GM12878 (cell line): ENCODE results near the gene UNK. TPM values are rescaled to one million over a fixed set of nuclear protein-coding genes. Genes with fewer than 3 reads are reported as not detected.

Experiments
- BCL11A ChIP-seq: IDR thresholded peaks from 2 replicates; pipeline ENCODE4 v1.6.1; 2011; ENCODE audit warnings: low read depth, low read length
- CBFB ChIP-seq: IDR thresholded peaks from 2 replicates; pipeline ENCODE4 v1.6.1; 2016; ENCODE audit warnings: antibody characterized with exemption, low read depth
- CREM ChIP-seq: IDR thresholded peaks from 2 replicates; pipeline ENCODE4 v1.6.1; 2014; ENCODE audit warnings: antibody characterized with exemption, low read depth
- ETV6 ChIP-seq, 2 experiments: fragments of 450-650 bp in 1 of 2; IDR thresholded peaks in 1 of 2; conservative IDR thresholded peaks in 1 of 2; 2 replicates each; pipeline ENCODE4 v1.6.1; 2014; ENCODE audit warnings: antibody characterized with exemption in 1 of 2, borderline replicate concordance in 1 of 2, low read depth in 1 of 2, mild to moderate bottlenecking in 1 of 2, moderate library complexity in 1 of 2
- HDAC6 ChIP-seq: fragments of 200-600 bp; sonication (generic); IDR thresholded peaks from one replicate; pipeline ENCODE4 v1.8.0; 2017; ENCODE audit warnings: antibody characterized with exemption; ENCODE audit not compliant: unreplicated experiment
- IKZF1 ChIP-seq: fragments of 450-650 bp; conservative IDR thresholded peaks from 2 replicates; pipeline ENCODE4 v1.6.1; 2017; ENCODE audit warnings: antibody characterized with exemption, mild to moderate bottlenecking
- IRF4 ChIP-seq: IDR thresholded peaks from 2 replicates; pipeline ENCODE4 v1.6.1; 2011; ENCODE audit warnings: low read depth, low read length
- PKNOX1 ChIP-seq: fragments of 450-650 bp; IDR thresholded peaks from 2 replicates; pipeline ENCODE4 v1.6.1; 2016; ENCODE audit warnings: mild to moderate bottlenecking
- POLR2AphosphoS2 ChIP-seq: IDR thresholded peaks from 2 replicates; pipeline ENCODE4 v1.6.1; 2011; ENCODE audit warnings: low read depth, mild to moderate bottlenecking, low read length, improper control_type of control experiment, moderate library complexity
- RBBP5 ChIP-seq: fragments of 200-600 bp; sonication (generic); conservative IDR thresholded peaks from 2 replicates; pipeline ENCODE4 v1.6.1; 2016
- REST ChIP-seq: IDR thresholded peaks from 2 replicates; pipeline ENCODE4 v1.6.1; 2012; ENCODE audit warnings: mild to moderate bottlenecking, low read depth, low read length
- RUNX3 ChIP-seq: IDR thresholded peaks from 2 replicates; pipeline ENCODE4 v1.6.1; 2012; ENCODE audit warnings: low read length, inconsistent platforms
- SMAD1 ChIP-seq: fragments of 450-650 bp; IDR thresholded peaks from 2 replicates; pipeline ENCODE4 v1.6.1; 2018; ENCODE audit warnings: mild to moderate bottlenecking, low read depth; ENCODE audit not compliant: partially characterized antibody
- SPI1 ChIP-seq: IDR thresholded peaks from 2 replicates; pipeline ENCODE4 v1.6.1; 2011; ENCODE audit warnings: low read depth, mild to moderate bottlenecking, low read length, moderate library complexity, borderline replicate concordance; ENCODE audit not compliant: insufficient read depth
- TCF12 ChIP-seq: IDR thresholded peaks from 2 replicates; pipeline ENCODE4 v1.6.1; 2011; ENCODE audit warnings: low read depth, mild to moderate bottlenecking, low read length
- polyA plus RNA-seq, 11 experiments: library from polyadenylated mRNA; depleted of rRNA in 4 of 11; unstranded in 6 of 11; stranded (reverse) in 5 of 11; fragments of >200 nt; fragmentation: Nextera tagmentation in 4 of 11; fragmentation: Illumina TruSeq in 1 of 11; extraction: Ambion mirVana in 4 of 11; extraction: Trizol in 1 of 11; gene quantifications; 1 replicate in 1 of 11; 2 replicates in 10 of 11; pipeline versions ENCODE4 v1.2.1 to v1.2.3, GENCODE V29; 2011 to 2016; ENCODE audit warnings: inconsistent platforms in 2 of 11, missing spikeins in 2 of 11, low read depth in 1 of 11
- total RNA-seq, 4 experiments: library from RNA; depleted of rRNA in 3 of 4; stranded (reverse); fragments of >200 nt in 3 of 4; fragmentation: Illumina TruSeq in 1 of 4; extraction: Trizol in 1 of 4; gene quantifications; 2 replicates each; pipeline versions ENCODE4 v1.2.1 to v1.2.3, GENCODE V29; 2013 to 2021
- TF ChIP-seq, protein P1 (sequence below): fragments of 450-650 bp; IDR thresholded peaks from 2 replicates; pipeline ENCODE4 v1.6.1; 2017; ENCODE audit warnings: borderline replicate concordance
- TF ChIP-seq, protein P2 (sequence below): IDR thresholded peaks from 2 replicates; pipeline ENCODE4 v1.6.1; 2011; ENCODE audit warnings: low read depth, low read length, improper control_type of control experiment, borderline replicate concordance
- TF ChIP-seq, protein P3 (sequence below): IDR thresholded peaks from 2 replicates; pipeline ENCODE4 v1.6.1; 2011; ENCODE audit warnings: mild to moderate bottlenecking, low read depth, low read length, moderate library complexity; ENCODE audit not compliant: insufficient replicate concordance
- TF ChIP-seq, protein P4 (sequence below): fragments of 450-650 bp; formaldehyde crosslinking; IDR thresholded peaks from 2 replicates; pipeline ENCODE4 v1.5.0; 2022; ENCODE audit warnings: mild to moderate bottlenecking, missing genetic modification characterization

UNK gene
- total and polyA plus RNA-seq, 10 of the 15 experiments (the other 5 are each of a cell fraction or from before 2014, with no cell fraction given): 8.9 to 34.5 (median 27.3) TPM

- TF ChIP-seq SPI1 (peak; percentile 41; the same call in 1 of the 2 replicates), CREM (peak; percentile 52), RBBP5 (no peak), PKNOX1 (peak; percentile 54; the same call in 1 of the 2 replicates), CBFB (peak; percentile 58; the same call in 1 of the 2 replicates), HDAC6 (no peak), BCL11A (0 out of 2 replicates have a peak, but pooled peaks have one; percentile 44), SMAD1 (no peak), REST (no peak), RUNX3 (peak; percentile 95), TCF12 (peak; percentile 93), IKZF1 (peak; percentile 70; the same call in 1 of the 2 replicates), POLR2AphosphoS2 (no peak), ETV6 (conservative IDR thresholded peaks at IDR 0.05 in 1 of 2, IDR thresholded peaks at IDR 0.05 in 1 of 2; ENCODE audit: borderline replicate concordance in 1 of 2, low read depth in 1 of 2) (peak in 1 of 2 experiments; percentile 66; a peak in 1 of 4 replicates), IRF4 (peak; percentile 69)
- TF ChIP-seq, protein P1, sequence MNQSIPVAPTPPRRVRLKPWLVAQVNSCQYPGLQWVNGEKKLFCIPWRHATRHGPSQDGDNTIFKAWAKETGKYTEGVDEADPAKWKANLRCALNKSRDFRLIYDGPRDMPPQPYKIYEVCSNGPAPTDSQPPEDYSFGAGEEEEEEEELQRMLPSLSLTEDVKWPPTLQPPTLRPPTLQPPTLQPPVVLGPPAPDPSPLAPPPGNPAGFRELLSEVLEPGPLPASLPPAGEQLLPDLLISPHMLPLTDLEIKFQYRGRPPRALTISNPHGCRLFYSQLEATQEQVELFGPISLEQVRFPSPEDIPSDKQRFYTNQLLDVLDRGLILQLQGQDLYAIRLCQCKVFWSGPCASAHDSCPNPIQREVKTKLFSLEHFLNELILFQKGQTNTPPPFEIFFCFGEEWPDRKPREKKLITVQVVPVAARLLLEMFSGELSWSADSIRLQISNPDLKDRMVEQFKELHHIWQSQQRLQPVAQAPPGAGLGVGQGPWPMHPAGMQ: no peak
- TF ChIP-seq, protein P2, sequence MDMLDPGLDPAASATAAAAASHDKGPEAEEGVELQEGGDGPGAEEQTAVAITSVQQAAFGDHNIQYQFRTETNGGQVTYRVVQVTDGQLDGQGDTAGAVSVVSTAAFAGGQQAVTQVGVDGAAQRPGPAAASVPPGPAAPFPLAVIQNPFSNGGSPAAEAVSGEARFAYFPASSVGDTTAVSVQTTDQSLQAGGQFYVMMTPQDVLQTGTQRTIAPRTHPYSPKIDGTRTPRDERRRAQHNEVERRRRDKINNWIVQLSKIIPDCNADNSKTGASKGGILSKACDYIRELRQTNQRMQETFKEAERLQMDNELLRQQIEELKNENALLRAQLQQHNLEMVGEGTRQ: no peak
- TF ChIP-seq, protein P3, sequence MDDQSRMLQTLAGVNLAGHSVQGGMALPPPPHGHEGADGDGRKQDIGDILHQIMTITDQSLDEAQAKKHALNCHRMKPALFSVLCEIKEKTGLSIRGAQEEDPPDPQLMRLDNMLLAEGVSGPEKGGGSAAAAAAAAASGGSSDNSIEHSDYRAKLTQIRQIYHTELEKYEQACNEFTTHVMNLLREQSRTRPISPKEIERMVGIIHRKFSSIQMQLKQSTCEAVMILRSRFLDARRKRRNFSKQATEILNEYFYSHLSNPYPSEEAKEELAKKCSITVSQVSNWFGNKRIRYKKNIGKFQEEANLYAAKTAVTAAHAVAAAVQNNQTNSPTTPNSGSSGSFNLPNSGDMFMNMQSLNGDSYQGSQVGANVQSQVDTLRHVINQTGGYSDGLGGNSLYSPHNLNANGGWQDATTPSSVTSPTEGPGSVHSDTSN: peak; percentile 61
- TF ChIP-seq, protein P4, sequence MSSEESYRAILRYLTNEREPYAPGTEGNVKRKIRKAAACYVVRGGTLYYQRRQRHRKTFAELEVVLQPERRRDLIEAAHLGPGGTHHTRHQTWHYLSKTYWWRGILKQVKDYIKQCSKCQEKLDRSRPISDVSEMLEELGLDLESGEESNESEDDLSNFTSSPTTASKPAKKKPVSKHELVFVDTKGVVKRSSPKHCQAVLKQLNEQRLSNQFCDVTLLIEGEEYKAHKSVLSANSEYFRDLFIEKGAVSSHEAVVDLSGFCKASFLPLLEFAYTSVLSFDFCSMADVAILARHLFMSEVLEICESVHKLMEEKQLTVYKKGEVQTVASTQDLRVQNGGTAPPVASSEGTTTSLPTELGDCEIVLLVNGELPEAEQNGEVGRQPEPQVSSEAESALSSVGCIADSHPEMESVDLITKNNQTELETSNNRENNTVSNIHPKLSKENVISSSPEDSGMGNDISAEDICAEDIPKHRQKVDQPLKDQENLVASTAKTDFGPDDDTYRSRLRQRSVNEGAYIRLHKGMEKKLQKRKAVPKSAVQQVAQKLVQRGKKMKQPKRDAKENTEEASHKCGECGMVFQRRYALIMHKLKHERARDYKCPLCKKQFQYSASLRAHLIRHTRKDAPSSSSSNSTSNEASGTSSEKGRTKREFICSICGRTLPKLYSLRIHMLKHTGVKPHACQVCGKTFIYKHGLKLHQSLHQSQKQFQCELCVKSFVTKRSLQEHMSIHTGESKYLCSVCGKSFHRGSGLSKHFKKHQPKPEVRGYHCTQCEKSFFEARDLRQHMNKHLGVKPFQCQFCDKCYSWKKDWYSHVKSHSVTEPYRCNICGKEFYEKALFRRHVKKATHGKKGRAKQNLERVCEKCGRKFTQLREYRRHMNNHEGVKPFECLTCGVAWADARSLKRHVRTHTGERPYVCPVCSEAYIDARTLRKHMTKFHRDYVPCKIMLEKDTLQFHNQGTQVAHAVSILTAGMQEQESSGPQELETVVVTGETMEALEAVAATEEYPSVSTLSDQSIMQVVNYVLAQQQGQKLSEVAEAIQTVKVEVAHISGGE (CRISPR knock-in tag): no peak
Measured at GRCh38 chr17:75864448-75864871, 79.9 kb downstream of the UNK start (continued).
